ENCODE data around the gene CCL17. TPM values are rescaled to one million over a fixed set of nuclear protein-coding genes. Genes with fewer than 3 reads are reported as not detected.

The CCL17 gene
- total RNA-seq: not detected

DNA sequence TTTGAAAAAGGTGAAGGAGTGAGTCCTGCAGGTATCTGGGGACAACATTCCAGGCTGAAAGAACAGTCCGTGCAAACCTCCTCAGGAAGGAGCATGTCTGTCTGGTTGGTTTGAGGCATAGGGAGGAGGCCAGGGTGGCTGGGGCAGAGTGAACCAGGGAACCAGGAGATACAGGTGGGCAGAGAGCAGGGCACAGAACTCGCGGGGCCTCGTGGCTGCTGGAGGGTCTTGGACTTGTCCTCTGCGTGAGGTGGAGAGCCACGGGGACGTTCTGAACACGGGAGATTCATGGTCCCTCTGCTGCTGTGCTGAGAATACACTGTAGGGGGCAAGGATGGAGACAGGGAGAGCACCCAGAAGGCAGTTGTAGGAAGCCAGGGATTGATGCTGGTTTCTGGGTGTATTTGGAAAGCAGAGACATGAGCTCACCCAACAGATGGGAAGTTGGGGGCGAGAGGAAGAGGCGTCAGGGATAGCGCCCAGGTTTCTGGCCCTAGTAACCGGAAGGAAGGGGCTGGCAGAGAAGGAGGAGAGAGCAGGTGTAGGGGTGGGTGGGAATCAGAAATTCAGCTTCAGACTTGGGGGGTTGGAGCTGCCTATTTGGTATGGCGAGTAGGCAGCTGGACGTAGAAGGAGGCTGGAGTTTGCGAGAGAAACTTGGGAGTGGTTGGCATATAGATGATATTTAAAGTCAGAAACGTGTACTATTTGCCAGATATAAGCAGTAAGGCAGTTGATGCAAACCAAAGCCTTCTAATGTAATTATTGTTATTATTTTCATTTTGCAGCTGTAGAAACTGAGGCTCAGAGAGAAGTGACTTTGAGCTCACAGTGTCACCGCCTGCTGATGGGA, at the start of gene CCL17:
Gene CCL17, plus strand, starts transcription at position 803 of the 853 bp plus-strand sequence. CDS start 9,166 bp downstream, outside the sequence.
- no peak within 1 kb of the TSS for H3K27ac Mint-ChIP-seq
- H3K4me1 Mint-ChIP-seq (ENCODE audit: low read depth): no peaks in the 10 kb centered on the region
- H3K27me3 Mint-ChIP-seq (ENCODE audit: low read depth): no peaks in the 10 kb centered on the region
- H3K9me3 Mint-ChIP-seq: no peaks in the 10 kb centered on the region
- CTCF ChIA-PET: interaction anchor here (0.5 to 1.1 kb wide), 2 partner anchors 9 to 64 kb away, joined by 3 read pairs; no protein-coding TSS in a partner anchor
- no peak for DNase-seq
- intact Hi-C loops (cut with micrococcal nuclease): no loop called here
- H3K36me3 Mint-ChIP-seq (ENCODE audit: low read depth): no peaks in the 10 kb centered on the region
- H3K4me3 Mint-ChIP-seq: no peak within 1 kb of the TSS

- Mint-ChIP-seq H3K4me3 (no peak overlapping the region), H3K36me3 (ENCODE audit: low read depth) (no peaks in the 10 kb centered on the region), H3K27ac (no peak overlapping the region), H3K9me3 (no peaks in the 10 kb centered on the region), H3K27me3 (ENCODE audit: low read depth) (no peaks in the 10 kb centered on the region), H3K4me1 (ENCODE audit: low read depth) (peaks cover 11% of the 10 kb centered on the region)
- intact Hi-C loops (cut with micrococcal nuclease): no loop called here
- DNase-seq: no peak
- CTCF ChIA-PET: interaction anchor here (0.6 kb wide), 2 partner anchors 16 to 24 kb away, joined by 3 to 5 read pairs; no protein-coding TSS in a partner anchor
Observed at GRCh38 chr16:57355898-57356414, 48.6 kb upstream of the CCL17 start.

- Mint-ChIP-seq H3K4me3 (no peak overlapping the region), H3K27me3 (ENCODE audit: low read depth) (no peaks in the 10 kb centered on the region), H3K36me3 (ENCODE audit: low read depth) (no peaks in the 10 kb centered on the region), H3K27ac (no peak overlapping the region), H3K9me3 (no peaks in the 10 kb centered on the region), H3K4me1 (ENCODE audit: low read depth) (peaks cover 11% of the 10 kb centered on the region)
- DNase-seq: no peak
- CTCF ChIA-PET: interaction anchor here (0.6 kb wide), 1 partner anchor 16 kb away, joined by 5 read pairs; no protein-coding TSS in a partner anchor
- intact Hi-C loops (cut with micrococcal nuclease): no loop called here
Observed at GRCh38 chr16:57356547-57356946, 48.0 kb upstream of the CCL17 start.

DNA sequence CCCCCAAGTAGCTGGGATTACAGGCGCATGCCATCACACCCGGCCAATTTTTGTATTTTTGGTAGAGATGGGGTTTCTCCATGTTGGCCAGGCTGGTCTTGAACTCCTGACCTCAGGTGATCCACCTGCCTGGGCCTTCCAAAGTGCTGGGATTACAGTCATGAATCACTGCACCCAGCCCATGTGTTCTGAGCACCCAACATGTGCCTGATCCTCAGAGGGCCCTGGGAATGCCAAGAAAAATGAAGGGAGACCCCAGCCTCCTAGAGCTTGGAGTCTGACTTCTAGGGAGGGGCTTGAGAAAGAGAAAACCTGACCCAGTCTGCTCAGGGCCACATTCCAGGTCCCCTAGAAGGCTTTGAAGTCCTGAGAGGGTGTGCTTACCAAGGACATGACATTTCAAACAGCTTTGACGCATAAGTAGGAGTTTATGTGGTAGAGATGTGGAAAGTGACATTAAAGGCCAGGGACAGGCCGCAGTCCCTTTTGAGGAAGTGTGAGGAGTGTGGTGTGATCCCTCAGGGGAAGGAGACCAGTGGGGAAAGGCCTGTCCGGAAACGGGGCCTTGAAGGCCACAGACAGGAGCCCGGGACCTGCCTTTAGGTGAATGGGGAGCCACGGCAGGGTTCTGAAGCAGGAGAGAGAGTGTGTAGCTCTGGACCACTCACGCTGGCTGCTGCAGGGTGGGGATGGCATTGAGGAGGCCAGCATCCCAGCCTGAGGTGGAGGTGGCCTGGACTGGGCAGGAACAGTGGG, 47.1 kb upstream of the CCL17 start:
- H3K9me3 Mint-ChIP-seq: no peaks in the 10 kb centered on the region

DNA sequence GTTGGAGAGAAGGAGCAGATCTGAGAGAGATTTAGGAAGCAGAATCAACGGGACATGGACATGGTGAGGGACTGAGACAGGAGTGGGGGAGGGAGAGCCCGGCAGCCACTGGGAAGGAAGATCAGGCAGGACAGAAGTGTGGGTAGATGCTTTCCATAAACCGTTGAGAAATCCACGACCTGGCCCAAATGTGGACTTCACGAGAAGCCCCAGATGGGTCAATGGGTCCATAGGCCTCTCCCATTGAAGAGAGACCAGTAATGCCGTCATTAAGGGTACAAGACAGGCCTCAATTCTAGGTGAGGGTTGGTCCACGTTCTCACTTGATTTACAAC, 46.5 kb upstream of the CCL17 start:
- Mint-ChIP-seq H3K27me3 (ENCODE audit: low read depth) (no peaks in the 10 kb centered on the region), H3K36me3 (ENCODE audit: low read depth) (no peaks in the 10 kb centered on the region), H3K27ac (no peak overlapping the region), H3K9me3 (no peaks in the 10 kb centered on the region), H3K4me3 (no peak overlapping the region), H3K4me1 (ENCODE audit: low read depth) (peaks cover 11% of the 10 kb centered on the region)
- no peak for DNase-seq
- intact Hi-C loops (cut with micrococcal nuclease): loop anchor here (1.0 kb wide), 1 partner anchor 44 kb away; no protein-coding TSS in a partner anchor
- CTCF ChIA-PET: interaction anchor here (1.5 kb wide), 1 partner anchor 57 kb away, joined by 3 read pairs; no protein-coding TSS in a partner anchor

More for the DNA sequence above, 47.1 kb upstream of the CCL17 start:
- no peaks in the 10 kb centered on the region for H3K27me3 Mint-ChIP-seq (ENCODE audit: low read depth)
- intact Hi-C loops (cut with micrococcal nuclease): loop anchor here (1.0 kb wide), 1 partner anchor 43 kb away; no protein-coding TSS in a partner anchor
- no peaks in the 10 kb centered on the region for H3K36me3 Mint-ChIP-seq (ENCODE audit: low read depth)
- H3K4me3 Mint-ChIP-seq: no peak overlapping the region
- no peak for DNase-seq
- H3K27ac Mint-ChIP-seq: no peak overlapping the region
- peaks cover 11% of the 10 kb centered on the region for H3K4me1 Mint-ChIP-seq (ENCODE audit: low read depth)
- CTCF ChIA-PET: interaction anchor here (1.5 kb wide), 1 partner anchor 57 kb away, joined by 3 read pairs; no protein-coding TSS in a partner anchor

- Mint-ChIP-seq H3K27ac (no peak within 1 kb of the TSS), H3K4me1 (ENCODE audit: low read depth) (peaks cover 11% of the 10 kb centered on the region), H3K9me3 (no peaks in the 10 kb centered on the region), H3K4me3 (no peak within 1 kb of the TSS), H3K27me3 (ENCODE audit: low read depth) (no peaks in the 10 kb centered on the region), H3K36me3 (ENCODE audit: low read depth) (no peaks in the 10 kb centered on the region)
- DNase-seq: peak; percentile 69
- CTCF ChIA-PET: interaction anchor here (1.5 kb wide), 1 partner anchor 58 kb away, joined by 3 read pairs; no protein-coding TSS in a partner anchor
- intact Hi-C loops (cut with micrococcal nuclease): loop anchor here (1.0 kb wide), 1 partner anchor 44 kb away; no protein-coding TSS in a partner anchor
Observed at GRCh38 chr16:57358527-57359095, 46.0 kb upstream of the CCL17 start, which contains the start of gene CCL22. CCL22 (plus strand) TSS chr16:57358783; CDS start chr16:57358817, 34 bp downstream.

- DNase-seq: no peak
- Mint-ChIP-seq H3K27ac (no peak overlapping the region), H3K36me3 (ENCODE audit: low read depth) (no peaks in the 10 kb centered on the region), H3K9me3 (no peaks in the 10 kb centered on the region), H3K27me3 (ENCODE audit: low read depth) (no peaks in the 10 kb centered on the region), H3K4me3 (no peak overlapping the region), H3K4me1 (ENCODE audit: low read depth) (peaks cover 11% of the 10 kb centered on the region)
- CTCF ChIA-PET: interaction anchor here (1.0 kb wide), 1 partner anchor 56 kb away, joined by 3 read pairs; no protein-coding TSS in a partner anchor
- intact Hi-C loops (cut with micrococcal nuclease): no loop called here
Observed at GRCh38 chr16:57360321-57360935, 44.1 kb upstream of the CCL17 start.

DNA sequence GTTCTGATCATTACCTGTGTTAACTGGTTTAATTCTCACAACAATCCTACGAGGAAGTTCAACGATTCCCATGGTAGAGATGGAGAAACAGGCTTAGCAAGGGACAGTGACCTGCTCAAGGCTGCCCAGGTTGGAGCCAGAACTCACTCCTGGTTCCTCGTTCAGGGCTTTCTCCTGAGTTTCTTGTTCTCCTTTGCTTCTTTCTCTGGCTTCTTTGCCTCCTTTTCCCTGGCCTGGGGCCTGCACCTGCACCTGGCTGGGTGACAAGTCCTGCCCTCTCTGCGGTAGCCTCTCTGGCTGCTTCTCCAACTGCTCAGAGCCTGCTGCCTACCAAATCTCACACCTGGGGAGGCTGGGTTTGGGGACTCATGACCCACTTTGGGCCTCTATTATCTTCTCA, 43.2 kb upstream of the CCL17 start:
- Mint-ChIP-seq H3K36me3 (ENCODE audit: low read depth) (no peaks in the 10 kb centered on the region), H3K27me3 (ENCODE audit: low read depth) (no peaks in the 10 kb centered on the region), H3K9me3 (no peaks in the 10 kb centered on the region), H3K4me1 (ENCODE audit: low read depth) (peaks cover 11% of the 10 kb centered on the region), H3K4me3 (no peak overlapping the region), H3K27ac (no peak overlapping the region)
- intact Hi-C loops (cut with micrococcal nuclease): no loop called here
- no peak for DNase-seq
- CTCF ChIA-PET: interaction anchor here (1.0 kb wide), 1 partner anchor 55 kb away, joined by 3 read pairs; no protein-coding TSS in a partner anchor

- H3K4me3 Mint-ChIP-seq: no peak overlapping the region
- peaks cover 5% of the 10 kb centered on the region for H3K27me3 Mint-ChIP-seq (ENCODE audit: low read depth)
- no peaks in the 10 kb centered on the region for H3K36me3 Mint-ChIP-seq (ENCODE audit: low read depth)
- no peaks in the 10 kb centered on the region for H3K9me3 Mint-ChIP-seq
- DNase-seq: no peak
- intact Hi-C loops (cut with micrococcal nuclease): no loop called here
- no peaks in the 10 kb centered on the region for H3K4me1 Mint-ChIP-seq (ENCODE audit: low read depth)
- H3K27ac Mint-ChIP-seq: no peak overlapping the region
- CTCF ChIA-PET: interaction anchor here (0.6 kb wide), 1 partner anchor 289 kb away, joined by 4 read pairs; no protein-coding TSS in a partner anchor
Observed at GRCh38 chr16:57364143-57364542, 40.4 kb upstream of the CCL17 start.

DNA sequence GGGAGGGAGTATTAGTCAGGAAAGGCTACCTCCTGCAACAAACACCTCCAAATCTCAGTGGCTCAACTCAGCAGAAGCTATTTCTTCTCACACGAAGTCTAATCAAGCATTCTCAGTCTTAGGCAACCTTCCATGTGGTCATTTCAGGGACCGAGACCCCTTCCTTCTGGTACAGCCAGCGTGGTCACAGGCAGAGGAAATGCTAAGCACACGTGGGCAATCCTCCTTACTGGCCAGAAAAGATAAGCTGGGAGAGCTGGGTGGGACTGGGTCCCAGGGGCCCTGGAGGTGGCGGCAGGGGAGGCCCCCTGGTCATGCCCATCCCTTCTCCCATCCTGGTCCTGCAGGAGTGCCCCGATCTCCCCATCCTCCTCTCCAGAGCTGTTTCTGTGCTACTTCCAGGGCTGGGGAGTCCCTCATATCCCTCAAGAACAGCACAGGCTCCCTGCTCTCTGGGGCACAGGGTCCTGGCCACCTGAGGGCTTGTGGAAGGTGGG, 38.0 kb upstream of the CCL17 start:
- DNase-seq: no peak
- Mint-ChIP-seq H3K27ac (no peak overlapping the region), H3K4me3 (no peak overlapping the region)

DNA sequence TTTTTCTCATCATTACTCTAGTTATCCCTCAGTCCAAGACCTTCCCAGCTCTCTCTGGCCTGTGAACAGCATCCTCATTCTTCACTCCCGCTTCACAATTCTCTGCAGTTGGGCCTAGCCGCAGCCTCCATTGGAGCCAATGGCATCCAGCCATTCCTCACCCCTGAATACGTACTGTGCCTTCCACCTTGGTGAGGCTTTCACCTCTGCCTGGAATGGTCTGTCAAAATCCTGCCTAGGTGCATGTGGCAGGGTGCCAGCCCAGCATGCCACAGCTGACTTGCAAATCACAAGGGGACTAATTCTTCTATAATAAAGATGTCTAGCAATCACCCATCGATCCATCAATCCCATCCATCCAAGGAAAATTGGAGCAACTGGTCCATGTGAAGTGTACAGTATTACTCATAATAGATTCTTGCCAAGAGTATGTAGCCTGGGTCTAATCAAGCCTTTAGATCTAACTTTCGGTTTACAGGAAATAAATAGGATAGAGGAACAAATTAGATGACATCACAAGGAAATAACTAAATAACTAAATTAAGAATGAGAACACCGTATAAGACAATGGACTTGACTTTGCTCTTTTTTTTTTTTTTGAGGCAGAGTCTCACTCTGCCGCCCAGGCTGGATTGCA, 37.3 kb upstream of the CCL17 start:
- no peaks in the 10 kb centered on the region for H3K4me1 Mint-ChIP-seq (ENCODE audit: low read depth)
- no peak overlapping the region for H3K27ac Mint-ChIP-seq

More for the DNA sequence above, 38.0 kb upstream of the CCL17 start:
- Mint-ChIP-seq H3K36me3 (ENCODE audit: low read depth) (no peaks in the 10 kb centered on the region), H3K9me3 (no peaks in the 10 kb centered on the region), H3K27me3 (ENCODE audit: low read depth) (peaks cover 5% of the 10 kb centered on the region), H3K4me1 (ENCODE audit: low read depth) (no peaks in the 10 kb centered on the region)
- intact Hi-C loops (cut with micrococcal nuclease): no loop called here
- CTCF ChIA-PET: interaction anchor here (0.9 kb wide), 1 partner anchor 50 kb away, joined by 3 read pairs; no protein-coding TSS in a partner anchor

More for the DNA sequence above, 37.3 kb upstream of the CCL17 start:
- Mint-ChIP-seq H3K4me3 (no peak overlapping the region), H3K27me3 (ENCODE audit: low read depth) (peaks cover 5% of the 10 kb centered on the region), H3K36me3 (ENCODE audit: low read depth) (no peaks in the 10 kb centered on the region), H3K9me3 (no peaks in the 10 kb centered on the region)
- no peak for DNase-seq
- CTCF ChIA-PET: no interaction called here
- intact Hi-C loops (cut with micrococcal nuclease): no loop called here
